Liver (tissue), 3 donors: ENCODE data around the gene STAT5B.

Experiments
- EGR1 ChIP-seq, 2 donors: IDR thresholded peaks; 2 replicates each; pipeline ENCODE4 v1.6.1; 2016 to 2018; ENCODE audit warnings: antibody characterized with exemption in 2 of 2, low read depth in 2 of 2
- HNF4G ChIP-seq: IDR thresholded peaks from 2 replicates; pipeline ENCODE4 v1.6.1; 2016; ENCODE audit warnings: antibody characterized with exemption
- JUND ChIP-seq, 2 donors: IDR thresholded peaks; 2 replicates each; pipeline ENCODE4 v1.6.1; 2016; ENCODE audit warnings: antibody characterized with exemption in 2 of 2
- MAX ChIP-seq: IDR thresholded peaks from 2 replicates; pipeline ENCODE4 v1.6.1; 2016; ENCODE audit warnings: antibody characterized with exemption
- RAD21 ChIP-seq, 2 donors: IDR thresholded peaks; 2 replicates each; pipeline ENCODE4 v1.6.1; 2016; ENCODE audit warnings: antibody characterized with exemption in 2 of 2, mild to moderate bottlenecking in 2 of 2
- SP1 ChIP-seq: IDR thresholded peaks from 2 replicates; pipeline ENCODE4 v1.6.1; 2018; ENCODE audit warnings: antibody characterized with exemption, mild to moderate bottlenecking
- TAF1 ChIP-seq: conservative IDR thresholded peaks from 2 replicates; pipeline ENCODE4 v1.6.1; 2016; ENCODE audit warnings: antibody characterized with exemption, mild to moderate bottlenecking
- YY1 ChIP-seq: IDR thresholded peaks from 2 replicates; pipeline ENCODE4 v1.6.1; 2016; ENCODE audit warnings: antibody characterized with exemption, mild to moderate bottlenecking
- TF ChIP-seq, protein P1 (sequence below): fragments of 150-350 bp; IDR thresholded peaks from 2 replicates; pipeline ENCODE4 v1.5.1; 2017; ENCODE audit warnings: improper control_type of control experiment, low read depth, low read length; ENCODE audit not compliant: missing input control
- TF ChIP-seq, protein P2 (sequence below): IDR thresholded peaks from 2 replicates; pipeline ENCODE4 v1.6.1; 2016; ENCODE audit warnings: antibody characterized with exemption, mild to moderate bottlenecking
- donor health status: healthy.
- donor health status: healthy.

DNA sequence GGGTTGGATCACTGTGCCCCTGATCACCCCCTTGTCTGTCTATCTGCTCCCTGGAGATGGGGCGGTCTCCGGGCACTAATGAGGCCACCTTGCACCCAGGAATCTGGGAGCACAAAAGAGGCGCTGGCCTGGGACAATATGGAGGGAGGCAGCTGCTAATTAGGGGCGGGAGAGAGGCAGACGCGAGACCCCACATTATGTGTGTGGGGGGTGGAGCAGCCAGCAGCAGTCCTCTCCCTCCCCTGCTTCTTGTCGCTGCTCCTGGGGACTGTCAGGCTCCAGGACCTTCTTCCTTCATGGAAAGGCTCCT lies 90.6 kb downstream of the STAT5B start:
- TF ChIP-seq, protein P1, sequence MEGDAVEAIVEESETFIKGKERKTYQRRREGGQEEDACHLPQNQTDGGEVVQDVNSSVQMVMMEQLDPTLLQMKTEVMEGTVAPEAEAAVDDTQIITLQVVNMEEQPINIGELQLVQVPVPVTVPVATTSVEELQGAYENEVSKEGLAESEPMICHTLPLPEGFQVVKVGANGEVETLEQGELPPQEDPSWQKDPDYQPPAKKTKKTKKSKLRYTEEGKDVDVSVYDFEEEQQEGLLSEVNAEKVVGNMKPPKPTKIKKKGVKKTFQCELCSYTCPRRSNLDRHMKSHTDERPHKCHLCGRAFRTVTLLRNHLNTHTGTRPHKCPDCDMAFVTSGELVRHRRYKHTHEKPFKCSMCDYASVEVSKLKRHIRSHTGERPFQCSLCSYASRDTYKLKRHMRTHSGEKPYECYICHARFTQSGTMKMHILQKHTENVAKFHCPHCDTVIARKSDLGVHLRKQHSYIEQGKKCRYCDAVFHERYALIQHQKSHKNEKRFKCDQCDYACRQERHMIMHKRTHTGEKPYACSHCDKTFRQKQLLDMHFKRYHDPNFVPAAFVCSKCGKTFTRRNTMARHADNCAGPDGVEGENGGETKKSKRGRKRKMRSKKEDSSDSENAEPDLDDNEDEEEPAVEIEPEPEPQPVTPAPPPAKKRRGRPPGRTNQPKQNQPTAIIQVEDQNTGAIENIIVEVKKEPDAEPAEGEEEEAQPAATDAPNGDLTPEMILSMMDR = no peak
- TF ChIP-seq YY1 (no peak), SP1 (no peak), MAX (no peak), JUND (IDR thresholded peaks at IDR 0.05) (no peak), RAD21 (IDR thresholded peaks at IDR 0.05) (no peak), EGR1 (IDR thresholded peaks at IDR 0.05; ENCODE audit: low read depth in 2 of 2) (no peak), HNF4G (no peak), TAF1 (no peak)
- TF ChIP-seq, protein P2, sequence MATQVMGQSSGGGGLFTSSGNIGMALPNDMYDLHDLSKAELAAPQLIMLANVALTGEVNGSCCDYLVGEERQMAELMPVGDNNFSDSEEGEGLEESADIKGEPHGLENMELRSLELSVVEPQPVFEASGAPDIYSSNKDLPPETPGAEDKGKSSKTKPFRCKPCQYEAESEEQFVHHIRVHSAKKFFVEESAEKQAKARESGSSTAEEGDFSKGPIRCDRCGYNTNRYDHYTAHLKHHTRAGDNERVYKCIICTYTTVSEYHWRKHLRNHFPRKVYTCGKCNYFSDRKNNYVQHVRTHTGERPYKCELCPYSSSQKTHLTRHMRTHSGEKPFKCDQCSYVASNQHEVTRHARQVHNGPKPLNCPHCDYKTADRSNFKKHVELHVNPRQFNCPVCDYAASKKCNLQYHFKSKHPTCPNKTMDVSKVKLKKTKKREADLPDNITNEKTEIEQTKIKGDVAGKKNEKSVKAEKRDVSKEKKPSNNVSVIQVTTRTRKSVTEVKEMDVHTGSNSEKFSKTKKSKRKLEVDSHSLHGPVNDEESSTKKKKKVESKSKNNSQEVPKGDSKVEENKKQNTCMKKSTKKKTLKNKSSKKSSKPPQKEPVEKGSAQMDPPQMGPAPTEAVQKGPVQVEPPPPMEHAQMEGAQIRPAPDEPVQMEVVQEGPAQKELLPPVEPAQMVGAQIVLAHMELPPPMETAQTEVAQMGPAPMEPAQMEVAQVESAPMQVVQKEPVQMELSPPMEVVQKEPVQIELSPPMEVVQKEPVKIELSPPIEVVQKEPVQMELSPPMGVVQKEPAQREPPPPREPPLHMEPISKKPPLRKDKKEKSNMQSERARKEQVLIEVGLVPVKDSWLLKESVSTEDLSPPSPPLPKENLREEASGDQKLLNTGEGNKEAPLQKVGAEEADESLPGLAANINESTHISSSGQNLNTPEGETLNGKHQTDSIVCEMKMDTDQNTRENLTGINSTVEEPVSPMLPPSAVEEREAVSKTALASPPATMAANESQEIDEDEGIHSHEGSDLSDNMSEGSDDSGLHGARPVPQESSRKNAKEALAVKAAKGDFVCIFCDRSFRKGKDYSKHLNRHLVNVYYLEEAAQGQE = no peak
